ENCODE data around the gene P2RX5.

DNA sequence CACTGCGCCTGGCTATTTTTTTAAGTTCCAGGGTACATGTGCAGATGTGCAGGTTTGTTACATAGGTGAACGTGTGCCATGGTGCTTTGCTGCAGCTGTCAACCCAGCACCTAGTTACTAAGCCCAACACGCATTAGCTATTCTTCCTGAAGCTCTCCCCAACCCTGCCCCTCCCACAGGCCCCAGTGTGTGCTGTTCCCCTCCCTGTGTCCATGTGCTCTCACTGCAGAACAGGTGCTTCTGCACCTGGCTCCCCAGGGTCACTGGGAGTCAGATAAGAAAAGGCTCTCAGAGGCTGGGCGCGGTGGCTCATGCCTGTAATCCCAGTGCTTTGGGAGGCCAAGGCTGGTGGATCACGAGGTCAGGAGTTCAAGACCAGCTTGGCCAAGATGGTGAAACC is 33.9 kb upstream of the P2RX5 start:
- TF ChIP-seq EZH2 (IDR thresholded peaks at IDR 0.05; ENCODE audit: borderline replicate concordance, low read depth, low read length, severe bottlenecking) = no peak
- TF ChIP-seq, protein P1, sequence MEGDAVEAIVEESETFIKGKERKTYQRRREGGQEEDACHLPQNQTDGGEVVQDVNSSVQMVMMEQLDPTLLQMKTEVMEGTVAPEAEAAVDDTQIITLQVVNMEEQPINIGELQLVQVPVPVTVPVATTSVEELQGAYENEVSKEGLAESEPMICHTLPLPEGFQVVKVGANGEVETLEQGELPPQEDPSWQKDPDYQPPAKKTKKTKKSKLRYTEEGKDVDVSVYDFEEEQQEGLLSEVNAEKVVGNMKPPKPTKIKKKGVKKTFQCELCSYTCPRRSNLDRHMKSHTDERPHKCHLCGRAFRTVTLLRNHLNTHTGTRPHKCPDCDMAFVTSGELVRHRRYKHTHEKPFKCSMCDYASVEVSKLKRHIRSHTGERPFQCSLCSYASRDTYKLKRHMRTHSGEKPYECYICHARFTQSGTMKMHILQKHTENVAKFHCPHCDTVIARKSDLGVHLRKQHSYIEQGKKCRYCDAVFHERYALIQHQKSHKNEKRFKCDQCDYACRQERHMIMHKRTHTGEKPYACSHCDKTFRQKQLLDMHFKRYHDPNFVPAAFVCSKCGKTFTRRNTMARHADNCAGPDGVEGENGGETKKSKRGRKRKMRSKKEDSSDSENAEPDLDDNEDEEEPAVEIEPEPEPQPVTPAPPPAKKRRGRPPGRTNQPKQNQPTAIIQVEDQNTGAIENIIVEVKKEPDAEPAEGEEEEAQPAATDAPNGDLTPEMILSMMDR (IDR thresholded peaks at IDR 0.05; ENCODE audit: extremely low read depth in 1 of 2, insufficient read depth in 1 of 2, low read depth in 1 of 2, low read length in 2 of 2) = no peak
- TF ChIP-seq JUN (IDR thresholded peaks at IDR 0.05; ENCODE audit: borderline replicate concordance, insufficient read depth, insufficient read length, low read depth) = no peak
- TF ChIP-seq POLR2A (IDR thresholded peaks at IDR 0.05; ENCODE audit: low read depth, low read length) = no peak

Data from endothelial cell of umbilical vein (primary cell).